SK-N-SH treated with all-trans-retinoic acid at 6 μM for 48 hours (cell line): ENCODE measurements around the gene GPC6.

Source experiments
- SNAI2 ChIP-seq: fragments of 250-450 bp; sonication (Bioruptor Pico); IDR thresholded peaks from 2 replicates; pipeline ENCODE4 v1.5.0; 2020; ENCODE audit warnings: mild to moderate bottlenecking, moderate library complexity
- TF ChIP-seq, protein P1 (sequence below): fragments of 250-450 bp; sonication (Bioruptor Pico); IDR thresholded peaks from 2 replicates; pipeline ENCODE4 v1.8.0; 2020; ENCODE audit warnings: mild to moderate bottlenecking, moderate library complexity, borderline replicate concordance

DNA sequence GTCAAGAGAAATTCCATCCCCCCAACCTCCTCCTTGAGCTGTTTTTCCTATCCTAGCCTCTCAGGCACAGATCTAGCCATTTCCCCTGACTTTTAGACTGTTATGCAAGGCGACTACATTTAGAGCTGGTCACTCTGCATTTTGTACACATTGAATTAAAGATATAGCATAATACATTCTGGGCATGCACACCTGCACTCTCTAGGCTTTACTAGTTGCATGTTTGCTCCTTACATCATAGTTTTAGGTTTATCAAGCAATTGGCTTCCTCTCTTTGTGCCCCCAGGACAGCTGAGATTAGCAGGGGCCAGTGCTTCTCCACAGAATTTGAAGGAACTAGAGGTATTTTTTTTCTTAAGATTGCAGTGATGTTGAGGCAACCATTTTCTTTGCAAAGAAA is 19.5 kb downstream of the GPC6 start:
- TF ChIP-seq, protein P1, sequence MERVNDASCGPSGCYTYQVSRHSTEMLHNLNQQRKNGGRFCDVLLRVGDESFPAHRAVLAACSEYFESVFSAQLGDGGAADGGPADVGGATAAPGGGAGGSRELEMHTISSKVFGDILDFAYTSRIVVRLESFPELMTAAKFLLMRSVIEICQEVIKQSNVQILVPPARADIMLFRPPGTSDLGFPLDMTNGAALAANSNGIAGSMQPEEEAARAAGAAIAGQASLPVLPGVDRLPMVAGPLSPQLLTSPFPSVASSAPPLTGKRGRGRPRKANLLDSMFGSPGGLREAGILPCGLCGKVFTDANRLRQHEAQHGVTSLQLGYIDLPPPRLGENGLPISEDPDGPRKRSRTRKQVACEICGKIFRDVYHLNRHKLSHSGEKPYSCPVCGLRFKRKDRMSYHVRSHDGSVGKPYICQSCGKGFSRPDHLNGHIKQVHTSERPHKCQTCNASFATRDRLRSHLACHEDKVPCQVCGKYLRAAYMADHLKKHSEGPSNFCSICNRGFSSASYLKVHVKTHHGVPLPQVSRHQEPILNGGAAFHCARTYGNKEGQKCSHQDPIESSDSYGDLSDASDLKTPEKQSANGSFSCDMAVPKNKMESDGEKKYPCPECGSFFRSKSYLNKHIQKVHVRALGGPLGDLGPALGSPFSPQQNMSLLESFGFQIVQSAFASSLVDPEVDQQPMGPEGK (CRISPR knock-in tag): no peak
- no peak for TF ChIP-seq SNAI2 (CRISPR knock-in tag)
